PFSK-1 (cell line): ENCODE measurements around the gene C5.

Source experiments
- FOXP2 ChIP-seq: optimal IDR thresholded peaks from 2 replicates; pipeline ENCODE3; 2011; ENCODE audit warnings: borderline replicate concordance, control low read depth, inconsistent platforms; ENCODE audit not compliant: insufficient read depth; ENCODE audit errors: extremely low read length, extremely low read depth
- POLR2AphosphoS5 ChIP-seq: IDR thresholded peaks from 2 replicates; pipeline ENCODE4 v1.6.1; 2012; ENCODE audit warnings: low read depth, mild to moderate bottlenecking, control low read depth, low read length, moderate library complexity
- SIN3A ChIP-seq: IDR thresholded peaks from 2 replicates; pipeline ENCODE4 v1.6.1; 2012; ENCODE audit warnings: mild to moderate bottlenecking, low read length, moderate library complexity, borderline replicate concordance; ENCODE audit not compliant: insufficient read depth
- TAF1 ChIP-seq: IDR thresholded peaks from 2 replicates; pipeline ENCODE4 v1.6.1; 2012; ENCODE audit warnings: low read length, control low read depth, borderline replicate concordance; ENCODE audit not compliant: insufficient read depth
- TF ChIP-seq, protein P1 (sequence below), 2 experiments: IDR thresholded peaks; 2 replicates each; pipeline versions ENCODE4 v1.6.1 to v1.8.0; 2011 to 2012; ENCODE audit warnings: low read depth in 2 of 2, low read length in 2 of 2, control low read depth in 1 of 2, inconsistent platforms in 1 of 2, mild to moderate bottlenecking in 1 of 2, moderate library complexity in 1 of 2; ENCODE audit not compliant: insufficient read depth in 1 of 2

Gene C5

DNA sequence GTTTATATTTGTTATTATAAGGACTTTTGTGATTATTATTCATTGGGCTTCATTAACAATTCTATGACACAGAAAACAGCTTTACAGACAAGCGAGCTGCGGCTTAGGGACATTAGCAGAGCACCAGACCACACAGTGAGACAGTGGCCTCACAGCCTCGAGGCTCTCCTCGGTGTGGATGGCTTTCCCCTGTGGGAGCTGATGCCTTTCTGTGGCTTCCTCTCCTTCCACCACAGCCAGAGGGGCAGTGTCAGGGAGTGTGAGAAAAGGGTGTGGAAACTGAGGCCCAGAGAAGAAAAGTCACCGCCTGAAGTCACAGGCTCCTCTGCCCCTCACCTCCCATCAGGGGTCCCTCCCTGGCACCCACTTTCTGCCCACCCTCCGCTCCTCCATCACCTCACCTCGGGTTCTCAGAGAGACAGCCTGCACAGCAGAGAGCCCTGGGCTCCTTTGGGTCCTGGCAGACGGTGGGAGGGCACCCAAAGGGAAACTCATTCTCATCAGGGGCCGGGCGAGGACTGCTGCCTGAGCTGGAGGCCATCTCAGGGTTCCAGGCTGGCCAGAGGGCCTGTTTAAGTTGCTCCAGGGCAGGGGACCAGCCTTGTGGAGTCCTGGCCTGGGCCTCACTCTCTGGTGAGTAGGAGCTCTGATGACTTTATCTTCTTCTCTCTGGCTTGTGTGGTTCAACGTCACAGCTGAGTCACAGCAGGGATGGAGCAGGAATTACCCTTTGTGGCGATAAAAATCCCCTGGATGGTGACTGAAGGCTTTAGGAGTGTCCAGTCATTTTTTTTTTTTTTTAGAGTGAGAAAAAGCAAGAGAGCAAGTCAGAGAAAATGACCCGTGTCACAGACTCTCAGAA is 124.3 kb downstream of the C5 start:
- TF ChIP-seq FOXP2, result no peak
- TF ChIP-seq POLR2AphosphoS5, result no peak
- TF ChIP-seq, protein P1, sequence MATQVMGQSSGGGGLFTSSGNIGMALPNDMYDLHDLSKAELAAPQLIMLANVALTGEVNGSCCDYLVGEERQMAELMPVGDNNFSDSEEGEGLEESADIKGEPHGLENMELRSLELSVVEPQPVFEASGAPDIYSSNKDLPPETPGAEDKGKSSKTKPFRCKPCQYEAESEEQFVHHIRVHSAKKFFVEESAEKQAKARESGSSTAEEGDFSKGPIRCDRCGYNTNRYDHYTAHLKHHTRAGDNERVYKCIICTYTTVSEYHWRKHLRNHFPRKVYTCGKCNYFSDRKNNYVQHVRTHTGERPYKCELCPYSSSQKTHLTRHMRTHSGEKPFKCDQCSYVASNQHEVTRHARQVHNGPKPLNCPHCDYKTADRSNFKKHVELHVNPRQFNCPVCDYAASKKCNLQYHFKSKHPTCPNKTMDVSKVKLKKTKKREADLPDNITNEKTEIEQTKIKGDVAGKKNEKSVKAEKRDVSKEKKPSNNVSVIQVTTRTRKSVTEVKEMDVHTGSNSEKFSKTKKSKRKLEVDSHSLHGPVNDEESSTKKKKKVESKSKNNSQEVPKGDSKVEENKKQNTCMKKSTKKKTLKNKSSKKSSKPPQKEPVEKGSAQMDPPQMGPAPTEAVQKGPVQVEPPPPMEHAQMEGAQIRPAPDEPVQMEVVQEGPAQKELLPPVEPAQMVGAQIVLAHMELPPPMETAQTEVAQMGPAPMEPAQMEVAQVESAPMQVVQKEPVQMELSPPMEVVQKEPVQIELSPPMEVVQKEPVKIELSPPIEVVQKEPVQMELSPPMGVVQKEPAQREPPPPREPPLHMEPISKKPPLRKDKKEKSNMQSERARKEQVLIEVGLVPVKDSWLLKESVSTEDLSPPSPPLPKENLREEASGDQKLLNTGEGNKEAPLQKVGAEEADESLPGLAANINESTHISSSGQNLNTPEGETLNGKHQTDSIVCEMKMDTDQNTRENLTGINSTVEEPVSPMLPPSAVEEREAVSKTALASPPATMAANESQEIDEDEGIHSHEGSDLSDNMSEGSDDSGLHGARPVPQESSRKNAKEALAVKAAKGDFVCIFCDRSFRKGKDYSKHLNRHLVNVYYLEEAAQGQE (IDR thresholded peaks at IDR 0.05; ENCODE audit: insufficient read depth in 1 of 2, low read depth in 2 of 2, low read length in 2 of 2), result no peak
- no peak for TF ChIP-seq TAF1
- TF ChIP-seq SIN3A, result no peak

DNA sequence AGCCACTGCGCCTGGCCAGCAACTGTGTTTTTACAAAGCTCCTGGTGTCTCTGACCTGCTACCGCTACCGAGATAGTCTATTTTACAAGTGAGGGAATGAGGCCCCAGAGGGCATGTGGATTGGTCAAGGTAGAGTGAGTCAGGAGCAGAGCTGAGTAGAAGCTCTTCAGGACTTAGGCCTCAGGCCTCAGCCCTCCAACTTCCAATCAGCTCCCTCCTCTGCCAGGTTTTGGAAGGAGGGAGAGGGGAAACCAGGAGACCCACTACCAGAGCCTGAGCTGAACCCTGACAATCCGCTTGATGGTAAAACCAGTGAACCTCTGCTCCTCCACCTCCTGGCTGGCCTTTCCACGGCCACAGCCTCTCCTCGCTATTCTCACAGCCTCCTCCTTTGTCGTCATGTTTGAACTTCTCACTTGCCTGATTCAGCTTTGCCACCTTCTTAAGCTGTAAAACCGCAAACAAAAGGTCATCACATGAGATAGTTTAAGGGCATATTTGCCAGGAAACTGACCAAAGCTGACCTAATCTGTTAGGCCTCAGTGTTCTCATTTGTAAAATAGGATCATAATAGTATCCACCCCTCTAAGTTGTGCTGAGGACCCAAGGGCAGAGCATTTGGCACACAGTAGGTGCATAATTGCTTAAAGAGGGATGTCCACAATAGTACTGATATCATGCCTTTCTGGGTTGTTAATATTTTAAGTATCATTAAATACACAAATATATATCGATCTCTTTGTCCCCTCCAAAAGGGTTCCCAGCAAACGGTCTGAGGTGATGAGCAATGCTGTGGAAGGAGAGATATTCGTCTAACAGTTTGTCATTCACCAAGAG is 125.2 kb downstream of the C5 start:
- TF ChIP-seq POLR2AphosphoS5, result no peak
- no peak for TF ChIP-seq TAF1
- no peak for TF ChIP-seq FOXP2
- TF ChIP-seq SIN3A, result no peak
- TF ChIP-seq, protein P1 (IDR thresholded peaks at IDR 0.05; ENCODE audit: insufficient read depth in 1 of 2, low read depth in 2 of 2, low read length in 2 of 2), result no peak

DNA sequence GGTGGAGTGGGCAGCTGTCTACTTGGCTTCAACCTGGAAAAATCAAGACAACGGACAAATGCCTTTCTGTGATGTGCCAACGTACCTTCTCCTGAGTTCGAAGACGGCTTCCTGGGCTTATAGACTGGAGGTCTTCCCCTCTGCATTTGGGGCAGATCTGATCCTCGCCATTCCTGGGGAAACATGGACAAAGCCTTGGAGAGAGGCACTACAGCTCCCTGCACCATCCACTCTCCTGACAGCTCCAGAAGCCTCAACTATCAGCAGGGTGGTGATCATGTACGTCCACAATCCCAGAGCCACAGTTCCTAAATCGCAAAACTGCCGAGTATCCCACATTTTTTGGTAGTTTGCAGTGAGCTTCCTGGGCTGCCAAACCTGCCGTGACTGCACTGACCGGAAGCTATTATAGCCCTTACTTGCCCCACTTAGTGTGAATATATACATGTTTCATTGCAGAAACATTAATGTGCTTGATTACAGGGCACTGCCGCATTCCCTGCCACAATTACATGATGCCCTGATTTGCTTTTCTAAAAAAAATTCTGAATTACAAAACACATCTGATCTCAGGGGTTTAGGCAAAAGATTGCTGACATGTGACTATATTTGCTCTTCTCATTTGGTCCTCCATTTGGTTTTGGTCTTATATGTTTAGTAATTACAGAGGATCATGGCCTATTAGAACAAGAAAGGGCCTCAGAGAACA is 126.3 kb downstream of the C5 start:
- no peak for TF ChIP-seq TAF1
- no peak for TF ChIP-seq FOXP2
- TF ChIP-seq, protein P1 (IDR thresholded peaks at IDR 0.05; ENCODE audit: insufficient read depth in 1 of 2, low read depth in 2 of 2, low read length in 2 of 2), result no peak
- no peak for TF ChIP-seq POLR2AphosphoS5
- TF ChIP-seq SIN3A, result no peak

- TF ChIP-seq FOXP2 (no peak), SIN3A (no peak), POLR2AphosphoS5 (no peak), TAF1 (no peak)
- TF ChIP-seq, protein P1 (IDR thresholded peaks at IDR 0.05; ENCODE audit: insufficient read depth in 1 of 2, low read depth in 2 of 2, low read length in 2 of 2), result no peak
These were observed 127.5 kb downstream of the C5 start for GRCh38 chr9:120922404-120923195.
